HepG2 (cell line): ENCODE results near the gene FBXO41. TPM values are rescaled to one million over a fixed set of nuclear protein-coding genes. Genes with fewer than 3 reads are reported as not detected.
A peak's percentile ranks its signal among the peaks of the same experiment; 100 is the strongest.

ENCODE experiments used
- ARNT2 ChIP-seq: sonication (generic); formaldehyde crosslinking; IDR thresholded peaks from 2 replicates; pipeline ENCODE4 v1.8.0; 2022; ENCODE audit warnings: mild to moderate bottlenecking, low read depth, missing genetic modification reagents, moderate library complexity
- CENPT ChIP-seq: sonication (generic); formaldehyde crosslinking; IDR thresholded peaks from 2 replicates; pipeline ENCODE4 v1.8.0; 2022; ENCODE audit warnings: low read depth, mild to moderate bottlenecking, moderate library complexity, missing genetic modification reagents
- CREM ChIP-seq, 2 experiments: sonication (generic) in 1 of 2; formaldehyde crosslinking in 1 of 2; IDR thresholded peaks; 2 replicates each; pipeline versions ENCODE4 v1.4.0 to v1.6.1; 2016 to 2020; ENCODE audit warnings: antibody characterized with exemption in 1 of 2, mild to moderate bottlenecking in 1 of 2, missing genetic modification reagents in 1 of 2
- GATA4 ChIP-seq: sonication (generic); IDR thresholded peaks from 2 replicates; pipeline ENCODE4 v1.6.1; 2016; ENCODE audit warnings: antibody characterized with exemption, low read depth, borderline replicate concordance
- MAF1 ChIP-seq: sonication (generic); formaldehyde crosslinking; IDR thresholded peaks from 2 replicates; pipeline ENCODE4 v1.5.0; 2020; ENCODE audit warnings: missing genetic modification reagents, borderline replicate concordance
- MEF2D ChIP-seq: sonication (generic); formaldehyde crosslinking; IDR thresholded peaks from 2 replicates; pipeline ENCODE4 v1.5.1; 2020; ENCODE audit warnings: mild to moderate bottlenecking, missing genetic modification reagents
- RFX3 ChIP-seq: IDR thresholded peaks from 2 replicates; pipeline ENCODE4 v1.6.1; 2016; ENCODE audit warnings: missing biosample characterization, missing genetic modification reagents
- SNAI1 ChIP-seq: sonication (generic); formaldehyde crosslinking; IDR thresholded peaks from 2 replicates; pipeline ENCODE4 v1.5.0; 2020; ENCODE audit warnings: mild to moderate bottlenecking, missing genetic modification reagents, borderline replicate concordance
- ZFX ChIP-seq: sonication (generic); formaldehyde crosslinking; IDR thresholded peaks from 2 replicates; pipeline ENCODE4 v1.4.0; 2020; ENCODE audit warnings: mild to moderate bottlenecking, low read depth, missing genetic modification reagents, moderate library complexity
- ZNF713 ChIP-seq: sonication (generic); formaldehyde crosslinking; IDR thresholded peaks from 2 replicates; pipeline ENCODE4 v1.4.0; 2020; ENCODE audit warnings: mild to moderate bottlenecking, missing genetic modification reagents
- ZNF788 ChIP-seq: sonication (generic); formaldehyde crosslinking; IDR thresholded peaks from 2 replicates; pipeline ENCODE4 v1.5.0; 2020; ENCODE audit warnings: mild to moderate bottlenecking, missing genetic modification reagents, borderline replicate concordance
- polyA plus RNA-seq, 8 experiments: library from polyadenylated mRNA; depleted of rRNA in 3 of 8; stranded (reverse) in 7 of 8; unstranded in 1 of 8; fragments of >200 nt; fragmentation: Illumina TruSeq in 4 of 8; extraction: Trizol in 4 of 8; gene quantifications; 2 replicates each; pipeline versions ENCODE4 v1.2.1 to v1.2.3, GENCODE V29; 2011 to 2016; ENCODE audit warnings: low read depth in 4 of 8, missing spikeins in 1 of 8, mixed read lengths in 1 of 8; ENCODE audit not compliant: insufficient read depth in 1 of 8
- total RNA-seq, 5 experiments: library from RNA; depleted of rRNA; stranded (reverse); fragments of >200 nt; fragmentation: Illumina TruSeq; extraction: Trizol; gene quantifications; 2 replicates each; pipeline ENCODE4 v1.2.3, GENCODE V29; 2016; ENCODE audit warnings: low read depth in 1 of 5
- TF ChIP-seq, protein P1 (sequence below): sonication (generic); formaldehyde crosslinking; IDR thresholded peaks from 2 replicates; pipeline ENCODE4 v1.4.0; 2020; ENCODE audit warnings: mild to moderate bottlenecking, low read depth, missing genetic modification reagents
- TF ChIP-seq, protein P2 (sequence below): sonication (generic); formaldehyde crosslinking; IDR thresholded peaks from 2 replicates; pipeline ENCODE4 v1.4.0; 2020; ENCODE audit warnings: missing genetic modification reagents
- TF ChIP-seq, protein P3 (sequence below): sonication (generic); formaldehyde crosslinking; IDR thresholded peaks from 2 replicates; pipeline ENCODE4 v1.5.0; 2020; ENCODE audit warnings: mild to moderate bottlenecking, missing genetic modification reagents, moderate library complexity
- TF ChIP-seq, protein P4 (sequence below): IDR thresholded peaks from 2 replicates; pipeline ENCODE4 v1.6.1; 2016; ENCODE audit warnings: missing compliant biosample characterization, missing genetic modification reagents, borderline replicate concordance
- TF ChIP-seq, protein P5 (sequence below): sonication (generic); formaldehyde crosslinking; IDR thresholded peaks from 2 replicates; pipeline ENCODE4 v1.5.0; 2020; ENCODE audit warnings: mild to moderate bottlenecking, missing genetic modification reagents, borderline replicate concordance

Gene FBXO41
- total and polyA plus RNA-seq, 2 of the 13 experiments (the other 11 are each of a cell fraction or from before 2014, with no cell fraction given): 4.2 to 10.3 TPM

DNA sequence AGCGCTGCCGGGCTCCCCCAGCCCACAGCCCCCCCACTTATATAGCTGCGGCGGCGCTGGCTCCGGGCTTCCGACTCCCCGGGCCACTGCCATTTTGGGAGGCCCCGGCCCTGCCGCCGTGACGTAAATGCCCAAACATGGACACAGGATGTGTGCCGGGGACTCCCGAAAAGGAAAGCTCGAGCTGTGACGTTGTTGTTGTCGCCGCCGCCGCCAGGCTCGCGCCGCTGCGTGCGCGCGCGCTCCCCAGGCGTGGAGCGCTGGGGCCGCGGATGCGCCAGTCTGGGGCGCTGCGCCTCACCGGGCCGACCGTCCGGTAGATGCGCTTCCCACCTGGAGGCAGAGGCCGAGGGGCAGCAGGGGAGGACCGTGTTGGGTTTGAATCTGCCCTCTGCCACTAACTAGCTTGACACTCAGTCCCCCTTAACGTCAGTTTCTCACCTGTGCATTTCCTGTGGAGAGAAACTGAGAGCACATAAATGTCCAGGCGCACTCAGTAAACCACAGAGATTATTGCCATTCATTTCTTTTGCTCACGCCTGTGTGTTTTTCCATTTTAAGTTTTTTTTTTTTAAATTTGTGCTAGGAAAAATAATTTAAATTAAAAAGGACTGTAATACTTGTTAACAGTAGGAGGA lies 9.4 kb upstream of the FBXO41 start, which contains the start of gene EGR4 (continued):
- TF ChIP-seq, protein P1, sequence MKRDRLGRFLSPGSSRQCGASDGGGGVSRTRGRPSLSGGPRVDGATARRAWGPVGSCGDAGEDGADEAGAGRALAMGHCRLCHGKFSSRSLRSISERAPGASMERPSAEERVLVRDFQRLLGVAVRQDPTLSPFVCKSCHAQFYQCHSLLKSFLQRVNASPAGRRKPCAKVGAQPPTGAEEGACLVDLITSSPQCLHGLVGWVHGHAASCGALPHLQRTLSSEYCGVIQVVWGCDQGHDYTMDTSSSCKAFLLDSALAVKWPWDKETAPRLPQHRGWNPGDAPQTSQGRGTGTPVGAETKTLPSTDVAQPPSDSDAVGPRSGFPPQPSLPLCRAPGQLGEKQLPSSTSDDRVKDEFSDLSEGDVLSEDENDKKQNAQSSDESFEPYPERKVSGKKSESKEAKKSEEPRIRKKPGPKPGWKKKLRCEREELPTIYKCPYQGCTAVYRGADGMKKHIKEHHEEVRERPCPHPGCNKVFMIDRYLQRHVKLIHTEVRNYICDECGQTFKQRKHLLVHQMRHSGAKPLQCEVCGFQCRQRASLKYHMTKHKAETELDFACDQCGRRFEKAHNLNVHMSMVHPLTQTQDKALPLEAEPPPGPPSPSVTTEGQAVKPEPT (CRISPR knock-in tag): 0 out of 2 replicates have a peak, but pooled peaks have one; percentile 34
- TF ChIP-seq, protein P2, sequence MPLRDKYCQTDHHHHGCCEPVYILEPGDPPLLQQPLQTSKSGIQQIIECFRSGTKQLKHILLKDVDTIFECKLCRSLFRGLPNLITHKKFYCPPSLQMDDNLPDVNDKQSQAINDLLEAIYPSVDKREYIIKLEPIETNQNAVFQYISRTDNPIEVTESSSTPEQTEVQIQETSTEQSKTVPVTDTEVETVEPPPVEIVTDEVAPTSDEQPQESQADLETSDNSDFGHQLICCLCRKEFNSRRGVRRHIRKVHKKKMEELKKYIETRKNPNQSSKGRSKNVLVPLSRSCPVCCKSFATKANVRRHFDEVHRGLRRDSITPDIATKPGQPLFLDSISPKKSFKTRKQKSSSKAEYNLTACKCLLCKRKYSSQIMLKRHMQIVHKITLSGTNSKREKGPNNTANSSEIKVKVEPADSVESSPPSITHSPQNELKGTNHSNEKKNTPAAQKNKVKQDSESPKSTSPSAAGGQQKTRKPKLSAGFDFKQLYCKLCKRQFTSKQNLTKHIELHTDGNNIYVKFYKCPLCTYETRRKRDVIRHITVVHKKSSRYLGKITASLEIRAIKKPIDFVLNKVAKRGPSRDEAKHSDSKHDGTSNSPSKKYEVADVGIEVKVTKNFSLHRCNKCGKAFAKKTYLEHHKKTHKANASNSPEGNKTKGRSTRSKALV (CRISPR knock-in tag): peak; percentile 58
- TF ChIP-seq ZNF788 (CRISPR knock-in tag) (no peak), MAF1 (CRISPR knock-in tag) (no peak), SNAI1 (CRISPR knock-in tag) (no peak), ZFX (CRISPR knock-in tag) (peak; percentile 11; the same call in 1 of the 2 replicates), CENPT (CRISPR knock-in tag) (0 out of 2 replicates have a peak, but pooled peaks have one; percentile 57), MEF2D (no peak), GATA4 (no peak), RFX3 (no peak), CREM (IDR thresholded peaks at IDR 0.05) (peak; percentile 54; the same call in 1 of the 2 replicates), CREM (CRISPR knock-in tag; IDR thresholded peaks at IDR 0.05) (no peak), ZNF713 (CRISPR knock-in tag) (no peak), ARNT2 (CRISPR knock-in tag) (0 out of 2 replicates have a peak, but pooled peaks have one; percentile 28)
- TF ChIP-seq, protein P3, sequence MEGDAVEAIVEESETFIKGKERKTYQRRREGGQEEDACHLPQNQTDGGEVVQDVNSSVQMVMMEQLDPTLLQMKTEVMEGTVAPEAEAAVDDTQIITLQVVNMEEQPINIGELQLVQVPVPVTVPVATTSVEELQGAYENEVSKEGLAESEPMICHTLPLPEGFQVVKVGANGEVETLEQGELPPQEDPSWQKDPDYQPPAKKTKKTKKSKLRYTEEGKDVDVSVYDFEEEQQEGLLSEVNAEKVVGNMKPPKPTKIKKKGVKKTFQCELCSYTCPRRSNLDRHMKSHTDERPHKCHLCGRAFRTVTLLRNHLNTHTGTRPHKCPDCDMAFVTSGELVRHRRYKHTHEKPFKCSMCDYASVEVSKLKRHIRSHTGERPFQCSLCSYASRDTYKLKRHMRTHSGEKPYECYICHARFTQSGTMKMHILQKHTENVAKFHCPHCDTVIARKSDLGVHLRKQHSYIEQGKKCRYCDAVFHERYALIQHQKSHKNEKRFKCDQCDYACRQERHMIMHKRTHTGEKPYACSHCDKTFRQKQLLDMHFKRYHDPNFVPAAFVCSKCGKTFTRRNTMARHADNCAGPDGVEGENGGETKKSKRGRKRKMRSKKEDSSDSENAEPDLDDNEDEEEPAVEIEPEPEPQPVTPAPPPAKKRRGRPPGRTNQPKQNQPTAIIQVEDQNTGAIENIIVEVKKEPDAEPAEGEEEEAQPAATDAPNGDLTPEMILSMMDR (CRISPR knock-in tag): peak; percentile 18; the same call in 1 of the 2 replicates
- TF ChIP-seq, protein P4, sequence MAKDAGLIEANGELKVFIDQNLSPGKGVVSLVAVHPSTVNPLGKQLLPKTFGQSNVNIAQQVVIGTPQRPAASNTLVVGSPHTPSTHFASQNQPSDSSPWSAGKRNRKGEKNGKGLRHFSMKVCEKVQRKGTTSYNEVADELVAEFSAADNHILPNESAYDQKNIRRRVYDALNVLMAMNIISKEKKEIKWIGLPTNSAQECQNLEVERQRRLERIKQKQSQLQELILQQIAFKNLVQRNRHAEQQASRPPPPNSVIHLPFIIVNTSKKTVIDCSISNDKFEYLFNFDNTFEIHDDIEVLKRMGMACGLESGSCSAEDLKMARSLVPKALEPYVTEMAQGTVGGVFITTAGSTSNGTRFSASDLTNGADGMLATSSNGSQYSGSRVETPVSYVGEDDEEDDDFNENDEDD: 0 out of 2 replicates have a peak, but pooled peaks have one; percentile 16
- TF ChIP-seq, protein P5, sequence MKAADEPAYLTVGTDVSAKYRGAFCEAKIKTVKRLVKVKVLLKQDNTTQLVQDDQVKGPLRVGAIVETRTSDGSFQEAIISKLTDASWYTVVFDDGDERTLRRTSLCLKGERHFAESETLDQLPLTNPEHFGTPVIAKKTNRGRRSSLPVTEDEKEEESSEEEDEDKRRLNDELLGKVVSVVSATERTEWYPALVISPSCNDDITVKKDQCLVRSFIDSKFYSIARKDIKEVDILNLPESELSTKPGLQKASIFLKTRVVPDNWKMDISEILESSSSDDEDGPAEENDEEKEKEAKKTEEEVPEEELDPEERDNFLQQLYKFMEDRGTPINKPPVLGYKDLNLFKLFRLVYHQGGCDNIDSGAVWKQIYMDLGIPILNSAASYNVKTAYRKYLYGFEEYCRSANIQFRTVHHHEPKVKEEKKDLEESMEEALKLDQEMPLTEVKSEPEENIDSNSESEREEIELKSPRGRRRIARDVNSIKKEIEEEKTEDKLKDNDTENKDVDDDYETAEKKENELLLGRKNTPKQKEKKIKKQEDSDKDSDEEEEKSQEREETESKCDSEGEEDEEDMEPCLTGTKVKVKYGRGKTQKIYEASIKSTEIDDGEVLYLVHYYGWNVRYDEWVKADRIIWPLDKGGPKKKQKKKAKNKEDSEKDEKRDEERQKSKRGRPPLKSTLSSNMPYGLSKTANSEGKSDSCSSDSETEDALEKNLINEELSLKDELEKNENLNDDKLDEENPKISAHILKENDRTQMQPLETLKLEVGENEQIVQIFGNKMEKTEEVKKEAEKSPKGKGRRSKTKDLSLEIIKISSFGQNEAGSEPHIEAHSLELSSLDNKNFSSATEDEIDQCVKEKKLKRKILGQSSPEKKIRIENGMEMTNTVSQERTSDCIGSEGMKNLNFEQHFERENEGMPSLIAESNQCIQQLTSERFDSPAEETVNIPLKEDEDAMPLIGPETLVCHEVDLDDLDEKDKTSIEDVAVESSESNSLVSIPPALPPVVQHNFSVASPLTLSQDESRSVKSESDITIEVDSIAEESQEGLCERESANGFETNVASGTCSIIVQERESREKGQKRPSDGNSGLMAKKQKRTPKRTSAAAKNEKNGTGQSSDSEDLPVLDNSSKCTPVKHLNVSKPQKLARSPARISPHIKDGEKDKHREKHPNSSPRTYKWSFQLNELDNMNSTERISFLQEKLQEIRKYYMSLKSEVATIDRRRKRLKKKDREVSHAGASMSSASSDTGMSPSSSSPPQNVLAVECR (CRISPR knock-in tag): 0 out of 2 replicates have a peak, but pooled peaks have one; percentile 27
